ENCODE data around the gene SLC35G2.

DNA sequence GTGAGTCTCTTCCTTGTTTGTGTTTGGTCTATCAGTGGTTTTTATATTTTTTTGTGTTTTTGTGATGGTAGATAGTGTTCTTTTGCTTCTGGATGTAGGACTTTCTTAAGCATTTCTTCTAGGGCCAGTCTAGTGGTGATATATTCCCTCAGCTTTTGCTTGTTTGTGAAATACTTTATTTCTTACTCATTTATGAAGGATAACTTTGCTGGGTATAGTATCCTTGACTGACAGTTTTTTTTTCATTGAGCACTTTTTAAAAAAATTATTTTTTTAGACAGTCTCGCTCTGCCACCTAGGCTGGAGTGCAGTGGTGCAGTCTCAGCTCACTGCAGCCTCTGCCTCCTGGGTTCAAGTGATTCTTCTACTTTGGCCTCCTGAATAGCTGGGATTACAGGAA, 85.0 kb downstream of the SLC35G2 start:
- TF ChIP-seq POLR2A (IDR thresholded peaks at IDR 0.05; ENCODE audit: low read depth, low read length) = no peak
- no peak for TF ChIP-seq EZH2 (IDR thresholded peaks at IDR 0.05; ENCODE audit: borderline replicate concordance, low read depth, low read length, severe bottlenecking)
- no peak for TF ChIP-seq POLR2AphosphoS5 (IDR thresholded peaks at IDR 0.05; ENCODE audit: insufficient read depth, low read depth, low read length)
- TF ChIP-seq, protein P1, sequence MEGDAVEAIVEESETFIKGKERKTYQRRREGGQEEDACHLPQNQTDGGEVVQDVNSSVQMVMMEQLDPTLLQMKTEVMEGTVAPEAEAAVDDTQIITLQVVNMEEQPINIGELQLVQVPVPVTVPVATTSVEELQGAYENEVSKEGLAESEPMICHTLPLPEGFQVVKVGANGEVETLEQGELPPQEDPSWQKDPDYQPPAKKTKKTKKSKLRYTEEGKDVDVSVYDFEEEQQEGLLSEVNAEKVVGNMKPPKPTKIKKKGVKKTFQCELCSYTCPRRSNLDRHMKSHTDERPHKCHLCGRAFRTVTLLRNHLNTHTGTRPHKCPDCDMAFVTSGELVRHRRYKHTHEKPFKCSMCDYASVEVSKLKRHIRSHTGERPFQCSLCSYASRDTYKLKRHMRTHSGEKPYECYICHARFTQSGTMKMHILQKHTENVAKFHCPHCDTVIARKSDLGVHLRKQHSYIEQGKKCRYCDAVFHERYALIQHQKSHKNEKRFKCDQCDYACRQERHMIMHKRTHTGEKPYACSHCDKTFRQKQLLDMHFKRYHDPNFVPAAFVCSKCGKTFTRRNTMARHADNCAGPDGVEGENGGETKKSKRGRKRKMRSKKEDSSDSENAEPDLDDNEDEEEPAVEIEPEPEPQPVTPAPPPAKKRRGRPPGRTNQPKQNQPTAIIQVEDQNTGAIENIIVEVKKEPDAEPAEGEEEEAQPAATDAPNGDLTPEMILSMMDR (IDR thresholded peaks at IDR 0.05; ENCODE audit: extremely low read depth in 1 of 2, insufficient read depth in 1 of 2, low read depth in 1 of 2, low read length in 2 of 2) = no peak
- TF ChIP-seq, protein P2, sequence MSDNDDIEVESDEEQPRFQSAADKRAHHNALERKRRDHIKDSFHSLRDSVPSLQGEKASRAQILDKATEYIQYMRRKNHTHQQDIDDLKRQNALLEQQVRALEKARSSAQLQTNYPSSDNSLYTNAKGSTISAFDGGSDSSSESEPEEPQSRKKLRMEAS (IDR thresholded peaks at IDR 0.05; ENCODE audit: insufficient read depth, insufficient read length) = no peak
- TF ChIP-seq JUN (IDR thresholded peaks at IDR 0.05; ENCODE audit: borderline replicate concordance, insufficient read depth, insufficient read length, low read depth) = no peak
- TF ChIP-seq GATA2 (IDR thresholded peaks at IDR 0.05; ENCODE audit: insufficient read depth, insufficient read length, low read depth, low read length) = no peak
- TF ChIP-seq MYC (IDR thresholded peaks at IDR 0.05; ENCODE audit: low read depth, low read length) = no peak

Measured in endothelial cell of umbilical vein (primary cell).